B cell (primary cell): Measurements from ENCODE around the gene CPA1. TPM values are rescaled to one million over a fixed set of nuclear protein-coding genes. Genes with fewer than 3 reads are reported as not detected.

Source experiments
- ATAC-seq: fragments of 200-7000 bp; cut with Tn5 transposase; one replicate; pipeline ENCODE4 v1.10.0; 2021; ENCODE audit warnings: low read depth, mild to moderate bottlenecking, moderate number of reproducible peaks, moderate library complexity
- CTCF ChIA-PET: fragments of 350-600 bp; sonication (Branson Sonifier 250); formaldehyde crosslinking; loops from one replicate; lab custom pipeline; 2021; ENCODE audit warnings: antibody characterized with exemption, inconsistent platforms; lab: Charles Lee
- POLR2A ChIA-PET: fragments of 350-600 bp; sonication (Branson Sonifier 250); formaldehyde crosslinking; loops from one replicate; lab custom pipeline; 2021; ENCODE audit warnings: antibody characterized with exemption; lab: Charles Lee
- DNase-seq: peaks from one replicate; pipeline ENCODE4 v3.0.0; 2013
- H2AFZ ChIP-seq: 2 replicates; pipeline ENCODE4 v1.6.1; 2012; ENCODE audit warnings: mild to moderate bottlenecking, low read depth, low read length; ENCODE audit not compliant: insufficient read depth, poor library complexity, severe bottlenecking
- H3K27ac ChIP-seq, 2 donors: 1 replicate in 1 of 2; 2 replicates in 1 of 2; pipeline ENCODE4 v1.5.1; 2012 to 2013; ENCODE audit warnings: low read length in 2 of 2, mild to moderate bottlenecking in 2 of 2, moderate library complexity in 1 of 2
- H3K27me3 ChIP-seq, 4 experiments: fragments of 200-600 bp in 1 of 4; sonication (generic) in 1 of 4; replicated peaks in 1 of 4; 1 replicate in 2 of 4; 2 replicates in 2 of 4; pipeline versions ENCODE4 v1.6.1 to v1.7.0; 2013 to 2016; ENCODE audit warnings: low read length in 3 of 4, mild to moderate bottlenecking in 2 of 4, mixed read lengths in 1 of 4, moderate library complexity in 1 of 4; ENCODE audit not compliant: insufficient read depth in 4 of 4, control insufficient read depth in 3 of 4; ENCODE audit errors: control extremely low read depth in 1 of 4
- H3K36me3 ChIP-seq, 2 experiments: replicated peaks in 1 of 2; 1 replicate in 1 of 2; 2 replicates in 1 of 2; pipeline versions ENCODE4 v1.6.1 to v1.7.1; 2013; ENCODE audit warnings: low read length in 1 of 2; ENCODE audit not compliant: insufficient read depth in 2 of 2, control insufficient read depth in 1 of 2; ENCODE audit errors: control extremely low read depth in 1 of 2, extremely low read depth in 1 of 2
- H3K4me1 ChIP-seq, 2 donors: fragments of 200-600 bp in 1 of 2; sonication (generic) in 1 of 2; 1 replicate in 1 of 2; 2 replicates in 1 of 2; pipeline versions ENCODE4 v1.5.1 to v1.6.1; 2013 to 2017; ENCODE audit warnings: low read length in 2 of 2; ENCODE audit not compliant: control insufficient read depth in 2 of 2, insufficient read depth in 2 of 2
- H3K4me2 ChIP-seq: replicated peaks from 2 replicates; pipeline ENCODE3; 2012; ENCODE audit warnings: mild to moderate bottlenecking, low read depth, low read length; ENCODE audit not compliant: poor library complexity, severe bottlenecking
- H3K4me3 ChIP-seq, 5 experiments: fragments of 200-600 bp in 1 of 5; sonication (generic) in 1 of 5; 1 replicate in 3 of 5; 2 replicates in 2 of 5; pipeline versions ENCODE4 v1.5.1 to v1.7.0; 2011 to 2016; ENCODE audit warnings: low read length in 4 of 5, mild to moderate bottlenecking in 4 of 5, low read depth in 2 of 5, control low read depth in 1 of 5, moderate library complexity in 1 of 5; ENCODE audit not compliant: insufficient read depth in 1 of 5; ENCODE audit errors: control extremely low read depth in 1 of 5, extremely low read depth in 1 of 5
- H3K79me2 ChIP-seq: fragments of 200-600 bp; sonication (generic); one replicate; pipeline ENCODE4 v1.6.0; 2016; ENCODE audit warnings: low read length; ENCODE audit not compliant: control insufficient read depth, insufficient read depth
- H3K9ac ChIP-seq: fragments of 200-600 bp; sonication (generic); 2 replicates; pipeline ENCODE4 v1.6.1; 2017; ENCODE audit warnings: mild to moderate bottlenecking, low read length, moderate library complexity
- H3K9me3 ChIP-seq, 3 donors: one replicate each; pipeline versions ENCODE4 v1.6.1 to v1.7.1; 2013; ENCODE audit warnings: low read length in 2 of 3; ENCODE audit not compliant: control insufficient read depth in 2 of 3, insufficient read depth in 1 of 3; ENCODE audit errors: control extremely low read depth in 1 of 3
- H4K20me1 ChIP-seq: 2 replicates; pipeline ENCODE4 v1.6.0; 2012; ENCODE audit warnings: mild to moderate bottlenecking, low read length; ENCODE audit not compliant: insufficient read depth, control insufficient read depth, poor library complexity, severe bottlenecking
- H3K27ac Mint-ChIP-seq: one replicate; pipeline ENCODE4 v1.8.0; 2021; ENCODE audit warnings: mixed read lengths
- H3K27me3 Mint-ChIP-seq: one replicate; pipeline ENCODE4 v1.8.0; 2021; ENCODE audit warnings: mixed read lengths
- H3K4me1 Mint-ChIP-seq: one replicate; pipeline ENCODE4 v1.8.0; 2021; ENCODE audit warnings: mixed read lengths
- H3K4me3 Mint-ChIP-seq: one replicate; pipeline ENCODE4 v1.8.0; 2021; ENCODE audit warnings: mixed read lengths
- H3K9me3 Mint-ChIP-seq: one replicate; pipeline ENCODE4 v1.8.0; 2022; ENCODE audit warnings: mixed read lengths; ENCODE audit not compliant: insufficient read depth
- CTCF ChIP-seq: fragments of 200-600 bp; IDR thresholded peaks from one replicate; pipeline ENCODE4 v1.8.0; 2022; ENCODE audit warnings: antibody characterized with exemption, mild to moderate bottlenecking
- EZH2 ChIP-seq: IDR thresholded peaks from 2 replicates; pipeline ENCODE4 v1.6.1; 2012; ENCODE audit warnings: borderline replicate concordance, low read depth, mild to moderate bottlenecking, moderate library complexity, low read length; ENCODE audit not compliant: insufficient read depth, poor library complexity, severe bottlenecking
- WGBS: methylation state at CpG from one replicate; pipeline ENCODE4 v1.1.5; 2013; ENCODE audit warnings: missing lambda C conversion rate; ENCODE audit not compliant: insufficient coverage; 5-methylcytosine and 5-hydroxymethylcytosine counted together
- intact Hi-C: fragments of 100-400 bp; cut with micrococcal nuclease; formaldehyde crosslinking; loops from one replicate; pipeline ENCODE4 v1.10.0; 2022
- polyA plus RNA-seq: library from polyadenylated mRNA; depleted of rRNA; stranded (reverse); fragments of >200 nt; gene quantifications from 2 replicates; pipeline ENCODE4 v1.2.3, GENCODE V29; 2012
- total RNA-seq, 2 donors: library from RNA; stranded (reverse); fragments of 120-200 nt in 1 of 2; gene quantifications; 1 replicate in 1 of 2; 2 replicates in 1 of 2; pipeline versions ENCODE4 v1.2.3 to v1.2.4, GENCODE V29; 2013 to 2022

Gene CPA1
- total and polyA plus RNA-seq, 2 donors (not counting 1 experiment from before 2014, with no cell fraction given): not detected

DNA sequence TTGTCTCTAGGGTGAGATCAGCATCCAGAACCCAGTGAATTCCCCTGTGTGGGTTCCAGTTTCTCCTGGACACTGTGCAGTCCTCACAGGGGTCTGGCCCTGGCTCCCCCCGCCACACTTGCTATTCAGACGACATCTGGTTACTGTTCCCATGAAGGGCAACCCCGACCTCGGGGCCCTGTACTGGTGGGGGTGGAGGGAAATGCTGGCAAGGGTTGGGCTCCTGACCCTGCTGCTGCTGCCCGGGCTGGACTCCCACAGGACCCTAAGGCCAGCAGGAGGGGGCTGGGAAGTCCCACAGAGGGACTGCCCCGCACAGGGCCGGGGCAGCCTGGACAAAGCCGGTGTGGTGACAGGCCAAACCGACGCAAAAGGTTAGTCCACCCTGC, 768 bp upstream of the CPA1 start:
- Histone ChIP-seq H3K27me3 (no peaks in the 10 kb centered on the region), H3K36me3 (no peaks in the 10 kb centered on the region), H3K9ac (no peak overlapping the region), H3K4me3 (no peak overlapping the region), H3K9me3 (peaks cover 0 to 19% (median 0%) of the 10 kb centered on the region in 3 donors), H3K4me2 (no peak overlapping the region), H2AFZ (no peak overlapping the region), H3K4me1 (no peaks in the 10 kb centered on the region), H3K27ac (no peak overlapping the region), H3K79me2 (no peaks in the 10 kb centered on the region), H4K20me1 (no peaks in the 10 kb centered on the region)
- ATAC-seq (no peak), DNase-seq (no peak)
- TF ChIP-seq CTCF (no peak), EZH2 (no peak)
- Mint-ChIP-seq H3K27ac (no peak overlapping the region), H3K27me3 (no peaks in the 10 kb centered on the region), H3K4me3 (no peak overlapping the region), H3K4me1 (no peaks in the 10 kb centered on the region), H3K9me3 (peaks cover 5% of the 10 kb centered on the region)
- WGBS: 98% methylated on average over 10 of the region's 10 CpGs
- CTCF ChIA-PET: no interaction called here
- POLR2A ChIA-PET: no interaction called here
- intact Hi-C loops: no loop called here

DNA sequence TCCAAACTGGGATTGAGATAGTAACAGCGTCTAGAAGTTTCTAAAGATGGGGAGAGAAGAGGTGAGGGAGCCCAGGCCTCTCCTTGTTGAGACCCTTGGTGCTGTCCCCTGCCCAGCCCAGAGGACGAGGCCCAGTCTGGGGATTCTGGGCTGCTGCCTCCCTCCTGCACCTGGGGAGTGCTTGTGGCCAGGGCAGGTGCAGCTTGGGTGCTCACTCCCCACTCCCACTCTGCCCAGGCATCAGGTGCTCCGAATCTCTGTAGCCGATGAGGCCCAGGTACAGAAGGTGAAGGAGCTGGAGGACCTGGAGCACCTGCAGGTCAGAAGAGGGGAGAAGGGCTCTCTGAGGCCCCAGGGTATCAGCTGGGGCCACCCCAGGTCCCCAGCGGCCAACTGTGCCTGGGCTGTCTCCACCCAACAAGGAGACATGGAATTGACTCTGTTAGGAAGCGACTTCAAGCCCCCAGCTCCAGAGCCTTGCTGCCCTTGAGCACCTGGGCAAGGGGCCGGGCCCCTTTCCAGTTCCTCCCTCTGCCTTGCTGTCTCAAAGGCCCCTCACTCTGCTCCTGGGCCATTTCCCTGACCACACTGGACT, 664 bp downstream of the CPA1 start:
- Histone ChIP-seq H3K4me3 (no peak overlapping the region), H3K27ac (no peak overlapping the region), H3K9ac (no peak overlapping the region), H4K20me1 (no peaks in the 10 kb centered on the region), H3K27me3 (no peaks in the 10 kb centered on the region), H3K4me1 (no peaks in the 10 kb centered on the region), H2AFZ (no peak overlapping the region), H3K79me2 (no peaks in the 10 kb centered on the region), H3K9me3 (peaks cover 0 to 17% (median 0%) of the 10 kb centered on the region in 3 donors), H3K36me3 (no peaks in the 10 kb centered on the region), H3K4me2 (no peak overlapping the region)
- peaks cover 5% of the 10 kb centered on the region for H3K9me3 Mint-ChIP-seq
- POLR2A ChIA-PET: no interaction called here
- no peaks in the 10 kb centered on the region for H3K4me1 Mint-ChIP-seq
- TF ChIP-seq EZH2: no peak
- CTCF ChIA-PET: no interaction called here
- ATAC-seq (no peak), DNase-seq (no peak)
- WGBS: 87% methylated on average over 7 of the region's 7 CpGs
- no peak overlapping the region for H3K27ac Mint-ChIP-seq
- intact Hi-C loops: no loop called here
- H3K27me3 Mint-ChIP-seq: no peaks in the 10 kb centered on the region
- H3K4me3 Mint-ChIP-seq: no peak overlapping the region
